ENCODE measurements around the gene C1D.
A peak's percentile ranks its signal among the peaks of the same experiment; 100 is the strongest.

Gene C1D, protein sequence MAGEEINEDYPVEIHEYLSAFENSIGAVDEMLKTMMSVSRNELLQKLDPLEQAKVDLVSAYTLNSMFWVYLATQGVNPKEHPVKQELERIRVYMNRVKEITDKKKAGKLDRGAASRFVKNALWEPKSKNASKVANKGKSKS

DNA sequence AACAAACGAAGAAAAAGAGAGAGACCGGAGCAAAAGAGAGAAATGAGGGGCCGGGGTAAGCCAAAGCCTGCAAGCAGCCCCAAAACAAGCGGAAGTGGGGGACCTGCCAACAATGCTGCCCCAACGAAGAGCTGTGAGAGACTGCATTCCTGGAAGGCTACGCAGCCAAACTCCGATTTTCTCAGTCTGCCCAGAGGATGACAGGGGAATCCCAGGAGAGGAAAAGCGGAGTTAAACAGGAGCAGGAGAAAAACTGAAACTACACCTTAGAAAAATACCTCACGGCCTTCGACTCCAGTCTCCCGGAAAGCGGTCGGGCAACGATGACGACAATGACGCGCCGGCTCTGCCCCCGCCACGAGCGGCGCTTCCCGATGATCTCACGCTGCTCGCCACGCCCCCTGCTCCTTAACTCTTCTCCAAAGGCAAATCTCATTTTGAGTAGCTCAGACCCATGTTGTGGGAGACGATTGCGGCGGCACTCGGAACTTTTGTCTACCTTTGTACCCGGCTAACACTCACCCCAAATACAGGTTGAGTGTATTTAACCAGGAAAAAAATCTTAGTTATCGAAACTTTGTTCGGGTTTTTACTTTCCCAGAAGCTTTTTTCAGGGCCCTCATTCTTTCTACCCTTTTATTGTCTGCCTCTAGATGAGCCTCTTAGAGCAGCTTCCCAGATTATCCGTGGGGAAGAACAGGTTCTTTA, at the start of gene C1D:
Gene C1D (minus strand): TSS at position 325 of the 708 bp plus-strand sequence. CDS start 15,694 bp downstream, outside the sequence.
- Histone ChIP-seq H3K27ac (ENCODE audit: low read depth, low read length) (peak within 1 kb of the TSS; percentile 98), H3K27me3 (ENCODE audit: control insufficient read depth in 5 of 5, insufficient read depth in 4 of 5, low read length in 5 of 5) (no peaks in the 10 kb centered on the region), H3K4me3 (ENCODE audit: low read depth in 1 of 5, low read length in 5 of 5) (peak within 1 kb of the TSS; percentile 90 to 99 (median 97)), H3K36me3 (ENCODE audit: control insufficient read depth in 5 of 5, insufficient read depth in 5 of 5, low read length in 5 of 5) (no peaks in the 10 kb centered on the region), H3K4me1 (ENCODE audit: control insufficient read depth in 5 of 5, insufficient read depth in 5 of 5, low read length in 5 of 5) (peaks cover 2 to 31% (median 27%) of the 10 kb centered on the region in 5 donors), H3K9me3 (ENCODE audit: control insufficient read depth in 5 of 5, low read length in 5 of 5) (no peaks in the 10 kb centered on the region), H3K9ac (ENCODE audit: low read length in 5 of 5) (peak within 1 kb of the TSS; percentile 95 to 100 (median 99))

DNA sequence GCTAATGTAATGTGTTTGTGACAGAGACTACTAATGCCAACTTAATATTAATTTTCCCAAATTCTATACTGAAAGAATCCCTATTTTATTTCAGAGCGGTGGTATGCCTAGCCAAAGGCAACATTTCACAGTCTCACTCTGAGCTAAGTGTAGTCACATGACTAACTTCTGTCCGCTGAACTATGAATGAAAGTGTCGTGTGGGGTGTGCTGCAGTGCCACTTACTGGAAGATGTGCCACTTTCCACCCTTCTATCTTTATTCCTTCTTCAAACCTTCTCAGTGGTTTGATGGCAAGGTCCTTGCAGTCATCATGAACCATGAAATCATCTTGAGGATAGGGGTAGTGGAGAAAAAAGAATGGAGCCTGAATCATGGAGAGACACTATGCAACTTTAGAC, 47.3 kb upstream of the C1D start:
- H3K9me3 ChIP-seq (ENCODE audit: control insufficient read depth in 5 of 5, low read length in 5 of 5), result peaks cover 0 to 3% (median 0%) of the 10 kb centered on the region in 5 donors
- H3K36me3 ChIP-seq (ENCODE audit: control insufficient read depth in 5 of 5, insufficient read depth in 5 of 5, low read length in 5 of 5), result no peaks in the 10 kb centered on the region
- no peak overlapping the region for H3K27ac ChIP-seq (ENCODE audit: low read depth, low read length)
- peaks cover 0 to 25% (median 0%) of the 10 kb centered on the region in 5 donors for H3K4me1 ChIP-seq (ENCODE audit: control insufficient read depth in 5 of 5, insufficient read depth in 5 of 5, low read length in 5 of 5)
- H3K27me3 ChIP-seq (ENCODE audit: control insufficient read depth in 5 of 5, insufficient read depth in 4 of 5, low read length in 5 of 5), result no peaks in the 10 kb centered on the region
- no peak overlapping the region for H3K4me3 ChIP-seq (ENCODE audit: low read depth in 1 of 5, low read length in 5 of 5)
- no peak overlapping the region for H3K9ac ChIP-seq (ENCODE audit: low read length in 5 of 5)

DNA sequence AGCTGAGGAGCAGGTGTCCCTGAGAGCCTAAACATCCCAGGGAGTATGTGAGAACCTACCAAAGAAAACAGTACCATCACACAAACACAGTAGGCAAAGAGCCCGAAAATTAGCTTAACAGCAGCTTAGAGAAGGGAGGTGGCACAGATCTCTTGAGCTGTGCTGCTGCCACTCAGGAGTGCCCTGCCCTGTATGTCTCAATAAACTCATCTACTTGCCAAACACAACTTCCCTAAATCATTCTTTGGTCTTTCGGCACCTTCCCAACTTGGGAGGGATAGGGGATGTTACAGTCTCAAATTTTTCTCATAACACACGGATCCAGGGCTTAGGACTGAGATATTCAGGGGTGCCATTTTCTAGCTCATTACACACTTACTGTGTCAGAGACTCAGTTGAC, 45.3 kb upstream of the C1D start:
- H3K9me3 ChIP-seq (ENCODE audit: control insufficient read depth in 5 of 5, low read length in 5 of 5), result peaks cover 0 to 3% (median 0%) of the 10 kb centered on the region in 5 donors
- H3K36me3 ChIP-seq (ENCODE audit: control insufficient read depth in 5 of 5, insufficient read depth in 5 of 5, low read length in 5 of 5), result no peaks in the 10 kb centered on the region
- H3K4me1 ChIP-seq (ENCODE audit: control insufficient read depth in 5 of 5, insufficient read depth in 5 of 5, low read length in 5 of 5), result peaks cover 2 to 38% (median 4%) of the 10 kb centered on the region in 5 donors
- no peak overlapping the region for H3K9ac ChIP-seq (ENCODE audit: low read length in 5 of 5)
- H3K27me3 ChIP-seq (ENCODE audit: control insufficient read depth in 5 of 5, insufficient read depth in 4 of 5, low read length in 5 of 5), result no peaks in the 10 kb centered on the region
- H3K4me3 ChIP-seq (ENCODE audit: low read depth in 1 of 5, low read length in 5 of 5), result no peak overlapping the region
- H3K27ac ChIP-seq (ENCODE audit: low read depth, low read length), result peak overlapping the region; percentile 22

DNA sequence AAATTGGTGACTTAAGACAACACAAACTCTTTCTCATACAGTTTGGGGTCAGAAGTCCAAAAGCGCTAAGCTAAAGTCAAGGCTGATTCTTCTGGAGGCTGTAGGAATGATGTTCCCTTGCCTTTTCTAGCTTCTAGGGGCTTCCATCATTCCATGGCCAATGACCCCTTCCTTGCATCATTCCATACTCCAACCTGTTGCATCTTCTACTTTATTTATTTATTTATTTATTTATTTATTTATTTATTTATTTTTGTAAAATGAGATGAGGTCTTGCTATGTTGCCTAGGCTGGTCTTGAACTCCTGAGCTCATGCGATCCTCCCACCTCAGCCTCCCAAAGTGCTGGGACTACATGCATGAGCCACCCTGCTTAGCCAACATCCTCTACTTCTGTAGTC, 44.7 kb upstream of the C1D start:
- Histone ChIP-seq H3K27ac (ENCODE audit: low read depth, low read length) (no peak overlapping the region), H3K36me3 (ENCODE audit: control insufficient read depth in 5 of 5, insufficient read depth in 5 of 5, low read length in 5 of 5) (no peaks in the 10 kb centered on the region), H3K9ac (ENCODE audit: low read length in 5 of 5) (no peak overlapping the region), H3K27me3 (ENCODE audit: control insufficient read depth in 5 of 5, insufficient read depth in 4 of 5, low read length in 5 of 5) (no peaks in the 10 kb centered on the region), H3K9me3 (ENCODE audit: control insufficient read depth in 5 of 5, low read length in 5 of 5) (peaks cover 0 to 3% (median 0%) of the 10 kb centered on the region in 5 donors), H3K4me3 (ENCODE audit: low read depth in 1 of 5, low read length in 5 of 5) (no peak overlapping the region), H3K4me1 (ENCODE audit: control insufficient read depth in 5 of 5, insufficient read depth in 5 of 5, low read length in 5 of 5) (peaks cover 2 to 43% (median 9%) of the 10 kb centered on the region in 5 donors)

DNA sequence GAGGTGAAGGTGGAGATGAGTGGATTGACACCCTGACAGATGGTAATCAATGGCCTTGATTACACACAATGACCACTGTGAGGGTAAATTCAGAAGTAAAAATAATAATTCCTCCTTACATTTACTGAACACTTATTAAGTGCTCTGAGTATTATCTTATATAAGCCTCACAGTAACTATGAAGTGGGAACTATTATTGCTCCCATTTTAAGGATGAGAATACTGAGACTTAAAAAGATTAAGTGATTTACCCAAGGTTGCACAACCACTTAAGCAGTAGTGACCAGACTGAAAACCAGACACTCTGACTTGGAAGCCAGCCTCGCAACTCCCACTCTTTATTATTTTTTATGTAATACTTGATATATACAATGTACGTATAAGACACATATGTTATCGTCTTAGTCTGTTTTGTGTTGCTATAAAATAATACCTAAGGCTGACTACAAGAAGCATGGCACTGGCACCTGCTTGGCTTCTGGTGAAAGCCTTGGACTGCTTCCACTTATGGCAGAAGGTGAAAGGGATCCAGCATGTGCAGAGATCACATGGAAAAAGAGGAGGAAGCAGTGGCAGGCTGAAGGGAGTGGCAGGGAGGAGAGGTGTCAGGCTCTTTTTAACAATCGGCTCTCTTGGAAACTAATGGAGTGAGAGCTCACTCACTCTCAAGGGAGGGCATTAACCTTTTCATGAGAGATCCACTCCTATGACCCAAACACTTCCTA, 41.5 kb upstream of the C1D start:
- H3K27ac ChIP-seq (ENCODE audit: low read depth, low read length), result no peak overlapping the region
- H3K27me3 ChIP-seq (ENCODE audit: control insufficient read depth in 5 of 5, insufficient read depth in 4 of 5, low read length in 5 of 5), result no peaks in the 10 kb centered on the region
- peaks cover 0 to 3% (median 0%) of the 10 kb centered on the region in 5 donors for H3K9me3 ChIP-seq (ENCODE audit: control insufficient read depth in 5 of 5, low read length in 5 of 5)
- no peaks in the 10 kb centered on the region for H3K36me3 ChIP-seq (ENCODE audit: control insufficient read depth in 5 of 5, insufficient read depth in 5 of 5, low read length in 5 of 5)
- peaks cover 2 to 39% (median 9%) of the 10 kb centered on the region in 5 donors for H3K4me1 ChIP-seq (ENCODE audit: control insufficient read depth in 5 of 5, insufficient read depth in 5 of 5, low read length in 5 of 5)
- H3K4me3 ChIP-seq (ENCODE audit: low read depth in 1 of 5, low read length in 5 of 5), result no peak overlapping the region
- H3K9ac ChIP-seq (ENCODE audit: low read length in 5 of 5), result no peak overlapping the region

DNA sequence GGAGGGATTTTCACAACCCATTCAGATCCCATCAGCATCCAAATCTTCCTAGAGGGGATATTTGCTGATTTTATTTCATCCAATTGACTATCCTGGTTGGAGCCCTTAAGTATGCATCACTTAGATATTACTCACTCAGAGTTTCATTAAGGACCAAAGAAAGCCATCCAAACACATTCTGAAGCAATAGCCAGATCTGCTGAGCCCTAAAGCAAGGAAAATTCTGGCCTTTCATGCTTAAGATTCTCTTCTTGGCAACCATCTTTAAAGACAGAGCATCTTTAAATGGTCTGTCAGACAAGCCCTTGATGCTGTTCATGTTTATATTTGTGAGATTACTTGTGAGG, 40.9 kb upstream of the C1D start:
- Histone ChIP-seq H3K27me3 (ENCODE audit: control insufficient read depth in 5 of 5, insufficient read depth in 4 of 5, low read length in 5 of 5) (no peaks in the 10 kb centered on the region), H3K36me3 (ENCODE audit: control insufficient read depth in 5 of 5, insufficient read depth in 5 of 5, low read length in 5 of 5) (no peaks in the 10 kb centered on the region), H3K9me3 (ENCODE audit: control insufficient read depth in 5 of 5, low read length in 5 of 5) (peaks cover 0 to 3% (median 0%) of the 10 kb centered on the region in 5 donors), H3K4me3 (ENCODE audit: low read depth in 1 of 5, low read length in 5 of 5) (no peak overlapping the region), H3K9ac (ENCODE audit: low read length in 5 of 5) (no peak overlapping the region), H3K4me1 (ENCODE audit: control insufficient read depth in 5 of 5, insufficient read depth in 5 of 5, low read length in 5 of 5) (peaks cover 2 to 33% (median 9%) of the 10 kb centered on the region in 5 donors), H3K27ac (ENCODE audit: low read depth, low read length) (no peak overlapping the region)

DNA sequence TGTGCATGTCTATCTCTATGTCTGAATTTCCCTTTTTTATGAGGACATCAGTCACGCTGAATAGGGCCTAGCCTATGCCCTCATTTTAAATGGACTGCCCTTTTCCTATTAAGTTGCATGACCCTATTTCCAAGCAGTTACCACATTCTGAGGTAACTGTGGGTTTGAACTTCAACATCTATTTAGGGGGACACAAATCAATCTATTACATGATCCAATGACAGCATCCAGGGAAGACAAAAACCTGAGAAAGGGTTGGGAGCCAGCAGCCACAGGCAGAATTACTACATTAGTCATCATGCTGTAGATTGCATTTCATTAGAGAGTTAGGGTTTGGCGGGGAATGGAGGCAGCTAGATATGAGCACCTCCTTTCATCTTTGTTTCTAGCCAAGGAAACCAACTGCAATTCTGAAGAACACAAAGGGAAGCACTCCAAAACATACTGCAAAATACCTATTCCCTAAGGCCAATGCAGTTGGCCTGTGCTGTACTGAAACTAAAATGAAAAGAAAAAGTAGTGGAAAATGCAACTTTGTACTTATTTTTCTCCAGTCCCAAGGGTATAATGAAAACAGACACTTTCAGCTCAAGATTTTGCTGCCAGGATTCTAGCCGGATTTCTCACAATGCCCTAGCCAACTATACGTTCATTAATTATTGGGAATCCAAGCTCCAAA, 40.4 kb upstream of the C1D start:
- no peak overlapping the region for H3K9ac ChIP-seq (ENCODE audit: low read length in 5 of 5)
- H3K36me3 ChIP-seq (ENCODE audit: control insufficient read depth in 5 of 5, insufficient read depth in 5 of 5, low read length in 5 of 5), result no peaks in the 10 kb centered on the region
- no peak overlapping the region for H3K27ac ChIP-seq (ENCODE audit: low read depth, low read length)
- no peaks in the 10 kb centered on the region for H3K27me3 ChIP-seq (ENCODE audit: control insufficient read depth in 5 of 5, insufficient read depth in 4 of 5, low read length in 5 of 5)
- H3K4me3 ChIP-seq (ENCODE audit: low read depth in 1 of 5, low read length in 5 of 5), result no peak overlapping the region
- H3K9me3 ChIP-seq (ENCODE audit: control insufficient read depth in 5 of 5, low read length in 5 of 5), result peaks cover 0 to 3% (median 0%) of the 10 kb centered on the region in 5 donors
- H3K4me1 ChIP-seq (ENCODE audit: control insufficient read depth in 5 of 5, insufficient read depth in 5 of 5, low read length in 5 of 5), result peaks cover 2 to 28% (median 9%) of the 10 kb centered on the region in 5 donors

DNA sequence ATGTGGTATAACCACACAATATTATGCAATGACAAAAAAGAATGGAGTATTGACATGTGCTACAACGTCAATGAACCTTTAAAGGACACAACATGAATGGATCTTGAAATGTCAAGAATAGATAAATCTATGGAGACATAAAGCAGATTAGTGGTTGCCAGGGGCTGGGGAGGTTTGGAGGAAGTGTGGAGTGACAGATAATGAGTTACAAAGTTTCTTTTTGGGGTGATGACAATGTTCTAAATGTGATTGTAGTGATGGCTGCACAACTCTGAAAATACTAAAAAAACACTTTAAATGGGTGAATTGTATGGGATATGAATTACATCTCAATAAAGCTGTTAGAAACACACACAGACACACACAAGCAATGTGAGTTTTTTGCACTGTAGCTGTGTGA, 37.4 kb upstream of the C1D start:
- H3K36me3 ChIP-seq (ENCODE audit: control insufficient read depth in 5 of 5, insufficient read depth in 5 of 5, low read length in 5 of 5), result no peaks in the 10 kb centered on the region
- peaks cover 2 to 22% (median 9%) of the 10 kb centered on the region in 5 donors for H3K4me1 ChIP-seq (ENCODE audit: control insufficient read depth in 5 of 5, insufficient read depth in 5 of 5, low read length in 5 of 5)
- H3K9ac ChIP-seq (ENCODE audit: low read length in 5 of 5), result no peak overlapping the region
- H3K27ac ChIP-seq (ENCODE audit: low read depth, low read length), result no peak overlapping the region
- H3K9me3 ChIP-seq (ENCODE audit: control insufficient read depth in 5 of 5, low read length in 5 of 5), result no peaks in the 10 kb centered on the region
- no peak overlapping the region for H3K4me3 ChIP-seq (ENCODE audit: low read depth in 1 of 5, low read length in 5 of 5)
- H3K27me3 ChIP-seq (ENCODE audit: control insufficient read depth in 5 of 5, insufficient read depth in 4 of 5, low read length in 5 of 5), result no peaks in the 10 kb centered on the region

DNA sequence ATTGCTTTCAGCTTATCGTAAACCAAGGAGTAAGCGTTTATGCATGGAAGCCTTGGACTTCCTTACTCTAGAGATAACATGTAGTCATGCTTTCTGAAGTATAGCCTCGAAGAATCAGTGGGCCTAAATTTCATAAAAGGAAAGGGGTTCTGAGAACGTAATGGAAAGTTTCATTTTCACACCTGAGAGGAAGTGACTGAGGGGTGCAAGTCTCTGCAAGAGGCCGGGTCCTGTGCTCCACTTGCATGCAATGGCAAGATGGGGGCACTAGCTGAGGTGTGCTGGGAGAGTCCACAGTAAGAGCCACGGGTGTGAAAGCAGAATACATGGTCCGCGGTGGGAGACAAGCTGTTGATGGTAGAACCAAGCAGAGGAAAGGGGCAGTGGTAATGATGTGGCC, 36.5 kb upstream of the C1D start:
- Histone ChIP-seq H3K4me1 (ENCODE audit: control insufficient read depth in 5 of 5, insufficient read depth in 5 of 5, low read length in 5 of 5) (peaks cover 0 to 17% (median 9%) of the 10 kb centered on the region in 5 donors), H3K4me3 (ENCODE audit: low read depth in 1 of 5, low read length in 5 of 5) (no peak overlapping the region), H3K27me3 (ENCODE audit: control insufficient read depth in 5 of 5, insufficient read depth in 4 of 5, low read length in 5 of 5) (no peaks in the 10 kb centered on the region), H3K36me3 (ENCODE audit: control insufficient read depth in 5 of 5, insufficient read depth in 5 of 5, low read length in 5 of 5) (no peaks in the 10 kb centered on the region), H3K9me3 (ENCODE audit: control insufficient read depth in 5 of 5, low read length in 5 of 5) (no peaks in the 10 kb centered on the region), H3K9ac (ENCODE audit: low read length in 5 of 5) (no peak overlapping the region), H3K27ac (ENCODE audit: low read depth, low read length) (no peak overlapping the region)

Measured in subcutaneous abdominal adipose tissue (tissue), 5 donors.